Nucleus accumbens (tissue), 56 donors: ENCODE results near the gene CD69.

Experiments
- DNase-seq, 56 donors: peaks; one replicate each; lab custom pipeline; 2025; lab: John Stamatoyannopoulos, UW

Gene CD69

GRCh38 chr12:9782547-9783382 lies 22.1 kb upstream of the CD69 start:
- no peak for DNase-seq

- no peak for DNase-seq
Measured at GRCh38 chr12:9781360-9781759, 20.7 kb upstream of the CD69 start.

GRCh38 chr12:9779209-9779608 lies 18.5 kb upstream of the CD69 start:
- no peak for DNase-seq

GRCh38 chr12:9776781-9777180 lies 16.1 kb upstream of the CD69 start:
- no peak for DNase-seq

GRCh38 chr12:9773216-9773877 lies 12.6 kb upstream of the CD69 start:
- no peak for DNase-seq

GRCh38 chr12:9763025-9763424 lies 2.3 kb upstream of the CD69 start:
- DNase-seq: no peak

GRCh38 chr12:9762369-9762768 lies 1.7 kb upstream of the CD69 start:
- no peak for DNase-seq

GRCh38 chr12:9761419-9761781 lies 699 bp upstream of the CD69 start:
- no peak for DNase-seq

- DNase-seq: no peak
Measured at GRCh38 chr12:9760120-9760519, 581 bp downstream of the CD69 start.

GRCh38 chr12:9759694-9760093 lies 1.0 kb downstream of the CD69 start:
- no peak for DNase-seq

- DNase-seq: no peak
Measured at GRCh38 chr12:9758119-9758518, 2.6 kb downstream of the CD69 start.

- DNase-seq: no peak
Measured at GRCh38 chr12:9757433-9758025, 3.2 kb downstream of the CD69 start.

- no peak for DNase-seq
Measured at GRCh38 chr12:9756706-9757105, 4.0 kb downstream of the CD69 start.

- DNase-seq: no peak
Measured at GRCh38 chr12:9756170-9756569, 4.5 kb downstream of the CD69 start.

- no peak for DNase-seq
Measured at GRCh38 chr12:9755567-9755966, 5.1 kb downstream of the CD69 start.

- DNase-seq: no peak
Measured at GRCh38 chr12:9755035-9755434, 5.7 kb downstream of the CD69 start.

GRCh38 chr12:9754099-9754927 lies 6.4 kb downstream of the CD69 start:
- DNase-seq: no peak

- DNase-seq: no peak
Measured at GRCh38 chr12:9753498-9753897, 7.2 kb downstream of the CD69 start.

GRCh38 chr12:9753073-9753472 lies 7.6 kb downstream of the CD69 start:
- no peak for DNase-seq

- DNase-seq: no peak
Measured at GRCh38 chr12:9752145-9752933, 8.4 kb downstream of the CD69 start.
